ENCODE measurements around the gene ANTXR1. TPM values are rescaled to one million over a fixed set of nuclear protein-coding genes. Genes with fewer than 3 reads are reported as not detected.

ANTXR1 gene
- polyA plus RNA-seq, 1 donor (not counting 4 experiments of a cell fraction or from before 2014, with no cell fraction given), result 20.4 TPM

DNA sequence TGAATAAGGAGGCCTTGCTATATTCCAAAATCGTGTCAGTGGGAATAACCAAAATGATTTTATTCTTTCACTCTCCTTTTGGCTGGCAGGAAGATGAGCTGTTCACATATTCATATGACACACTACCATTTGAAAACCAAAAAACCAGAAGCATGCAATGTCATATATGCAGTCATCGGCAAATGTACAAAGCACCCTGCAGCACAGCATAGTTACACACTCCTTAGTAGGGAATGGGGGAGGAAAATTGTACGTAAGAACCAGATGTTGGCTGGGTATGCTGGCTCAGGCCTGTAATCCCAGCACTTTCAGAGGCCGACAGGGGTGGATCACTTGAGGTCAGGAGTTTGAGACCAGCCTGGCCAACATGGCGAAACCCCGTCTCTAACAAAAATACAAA, 197.4 kb downstream of the ANTXR1 start:
- dilution Hi-C loops (cut with MboI; ENCODE audit: extremely low pct_ligation_motif_present, low sequenced_read_pairs), result no loop called here
- H3K27ac ChIP-seq (ENCODE audit: control insufficient read depth, insufficient read depth, low read length), result no peak overlapping the region
- no peak for DNase-seq (ENCODE audit: low read depth, low spot score)

GRCh38 chr2:69211048-69211447, 198.1 kb downstream of the ANTXR1 start:
- no peak overlapping the region for H3K4me2 ChIP-seq (ENCODE audit: control insufficient read depth, extremely low read depth, insufficient read depth, low read depth, low read length)

More for the DNA sequence above, 197.4 kb downstream of the ANTXR1 start:
- H3K4me2 ChIP-seq (ENCODE audit: control insufficient read depth, extremely low read depth, insufficient read depth, low read depth, low read length), result no peak overlapping the region
- H3K36me3 ChIP-seq (ENCODE audit: control insufficient read depth in 2 of 2, extremely low read depth in 1 of 2, insufficient read depth in 2 of 2, low read length in 2 of 2), result peaks cover 0 to 2% of the 10 kb centered on the region in 2 experiments
- H3K27me3 ChIP-seq (ENCODE audit: control insufficient read depth, extremely low read depth, insufficient read depth, low read length), result no peaks in the 10 kb centered on the region
- no peak for FAIRE-seq
- no peak overlapping the region for H3K4me3 ChIP-seq (ENCODE audit: control insufficient read depth in 2 of 3, extremely low read depth in 1 of 3, insufficient read depth in 2 of 3, low read depth in 1 of 3, low read length in 3 of 3)
- no peak overlapping the region for H3K9ac ChIP-seq (ENCODE audit: control insufficient read depth, extremely low read depth, insufficient read depth, low read length)
- TF ChIP-seq EZH2 (IDR thresholded peaks at IDR 0.05; ENCODE audit: low read length), result no peak
- TF ChIP-seq CTCF (optimal IDR thresholded peaks at IDR 0.05 in 1 of 3, IDR thresholded peaks at IDR 0.05 in 1 of 3, conservative IDR thresholded peaks at IDR 0.05 in 1 of 3; ENCODE audit: extremely low read depth in 1 of 3, insufficient read depth in 2 of 3, low read length in 3 of 3), result no peak
- H3K9me3 ChIP-seq (ENCODE audit: control insufficient read depth, low read depth, low read length), result no peaks in the 10 kb centered on the region
- no peaks in the 10 kb centered on the region for H3K9me1 ChIP-seq (ENCODE audit: control insufficient read depth, extremely low read depth, insufficient read depth, low read length)
- no peaks in the 10 kb centered on the region for H3K79me2 ChIP-seq (ENCODE audit: control insufficient read depth, insufficient read depth, low read length)
- H4K20me1 ChIP-seq (ENCODE audit: control insufficient read depth, extremely low read depth, insufficient read depth, low read length), result no peaks in the 10 kb centered on the region
- no peaks in the 10 kb centered on the region for H3K4me1 ChIP-seq (ENCODE audit: control insufficient read depth, extremely low read depth, insufficient read depth, low read length)
- no peak overlapping the region for H2AFZ ChIP-seq (ENCODE audit: control insufficient read depth, low read length)

More at GRCh38 chr2:69211048-69211447, 198.1 kb downstream of the ANTXR1 start:
- Histone ChIP-seq H3K9me1 (ENCODE audit: control insufficient read depth, extremely low read depth, insufficient read depth, low read length) (no peaks in the 10 kb centered on the region), H3K4me1 (ENCODE audit: control insufficient read depth, extremely low read depth, insufficient read depth, low read length) (no peaks in the 10 kb centered on the region), H4K20me1 (ENCODE audit: control insufficient read depth, extremely low read depth, insufficient read depth, low read length) (no peaks in the 10 kb centered on the region), H3K9me3 (ENCODE audit: control insufficient read depth, low read depth, low read length) (no peaks in the 10 kb centered on the region), H3K79me2 (ENCODE audit: control insufficient read depth, insufficient read depth, low read length) (no peaks in the 10 kb centered on the region), H3K27me3 (ENCODE audit: control insufficient read depth, extremely low read depth, insufficient read depth, low read length) (no peaks in the 10 kb centered on the region), H3K27ac (ENCODE audit: control insufficient read depth, insufficient read depth, low read length) (no peak overlapping the region), H3K36me3 (ENCODE audit: control insufficient read depth in 2 of 2, extremely low read depth in 1 of 2, insufficient read depth in 2 of 2, low read length in 2 of 2) (peaks cover 0 to 2% of the 10 kb centered on the region in 2 experiments), H2AFZ (ENCODE audit: control insufficient read depth, low read length) (no peak overlapping the region), H3K4me3 (ENCODE audit: control insufficient read depth in 2 of 3, extremely low read depth in 1 of 3, insufficient read depth in 2 of 3, low read depth in 1 of 3, low read length in 3 of 3) (no peak overlapping the region), H3K9ac (ENCODE audit: control insufficient read depth, extremely low read depth, insufficient read depth, low read length) (no peak overlapping the region)
- dilution Hi-C loops (cut with MboI; ENCODE audit: extremely low pct_ligation_motif_present, low sequenced_read_pairs), result no loop called here
- no peak for TF ChIP-seq EZH2 (IDR thresholded peaks at IDR 0.05; ENCODE audit: low read length)
- TF ChIP-seq CTCF (optimal IDR thresholded peaks at IDR 0.05 in 1 of 3, IDR thresholded peaks at IDR 0.05 in 1 of 3, conservative IDR thresholded peaks at IDR 0.05 in 1 of 3; ENCODE audit: extremely low read depth in 1 of 3, insufficient read depth in 2 of 3, low read length in 3 of 3), result no peak
- FAIRE-seq (peak; percentile 17), DNase-seq (ENCODE audit: low read depth, low spot score) (no peak)

Measured in keratinocyte (primary cell).